ENCODE results near the gene PRKCA.
"Not testable (repeated sequence)": the region's sequence is repeated elsewhere in the genome, so short reads cannot be mapped to it uniquely, and the experiment has no call there.

The PRKCA gene

DNA sequence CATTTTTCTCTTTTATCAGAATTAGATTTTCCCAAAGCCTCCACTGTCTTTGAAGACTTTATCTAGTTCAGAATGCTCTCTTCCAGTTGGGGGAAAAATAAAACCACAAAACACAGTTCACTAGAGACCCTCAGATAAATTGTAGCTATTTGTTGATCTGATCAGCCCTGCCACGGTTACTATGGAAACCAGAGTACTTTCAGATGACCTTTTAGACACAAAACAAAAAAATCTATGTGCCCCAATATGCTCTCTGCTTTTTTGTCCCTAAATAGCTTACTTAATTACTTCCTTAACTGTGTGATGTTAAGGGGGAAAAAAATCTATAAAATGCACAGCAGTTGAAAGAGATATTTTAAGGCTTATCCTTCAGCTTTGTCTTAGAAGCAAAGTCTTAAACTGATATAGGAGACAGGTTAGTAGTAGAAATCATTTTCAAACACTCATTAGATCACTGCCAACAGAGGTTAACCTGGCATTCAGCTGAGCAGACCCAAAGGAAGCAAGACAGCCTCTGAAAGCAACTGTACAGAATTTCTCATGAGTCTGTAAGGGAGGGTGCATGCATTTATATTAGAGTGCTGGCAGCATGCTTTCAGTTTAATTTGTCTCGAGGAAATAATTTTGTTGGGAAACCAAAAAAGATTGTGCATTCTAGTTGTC is 402.6 kb downstream of the PRKCA start:
- no peak for DNase-seq

DNA sequence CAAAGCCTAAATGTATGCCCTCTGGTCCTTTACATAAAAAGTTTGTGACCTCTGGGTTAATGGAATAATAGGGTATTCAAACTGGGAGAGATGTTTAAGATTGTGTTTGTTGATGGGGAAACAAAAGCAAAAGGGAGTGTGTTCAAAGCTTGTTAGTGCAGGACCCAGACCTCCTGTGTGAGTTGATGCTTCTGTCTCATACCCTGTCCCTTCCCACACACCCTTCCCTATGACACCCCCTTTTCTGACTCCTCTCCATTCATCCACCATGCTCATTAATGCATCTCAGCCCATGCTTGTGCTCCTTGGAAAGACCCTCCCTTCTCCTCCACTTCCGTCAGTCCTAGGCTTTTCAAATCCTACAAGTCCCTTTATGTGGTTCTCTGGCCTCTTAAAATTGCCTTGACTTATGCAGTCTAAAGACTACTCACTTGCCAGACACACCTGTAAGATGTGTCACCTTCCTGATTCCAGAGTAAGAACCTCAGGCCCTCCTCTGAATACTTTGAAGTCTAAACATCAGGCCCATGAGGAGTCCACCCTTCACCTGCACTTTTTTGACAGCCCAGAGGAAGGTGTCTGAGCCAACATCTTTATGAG is 404.5 kb downstream of the PRKCA start:
- no peak for DNase-seq

GRCh38 chr17:66711401-66711800 is 409.0 kb downstream of the PRKCA start:
- DNase-seq = no peak

GRCh38 chr17:66711881-66712321 is 409.5 kb downstream of the PRKCA start:
- DNase-seq = no peak

- DNase-seq = no peak
Measured at GRCh38 chr17:66712453-66712852, 410.0 kb downstream of the PRKCA start.

GRCh38 chr17:66713021-66713532 is 410.7 kb downstream of the PRKCA start:
- DNase-seq = not testable (repeated sequence)

DNA sequence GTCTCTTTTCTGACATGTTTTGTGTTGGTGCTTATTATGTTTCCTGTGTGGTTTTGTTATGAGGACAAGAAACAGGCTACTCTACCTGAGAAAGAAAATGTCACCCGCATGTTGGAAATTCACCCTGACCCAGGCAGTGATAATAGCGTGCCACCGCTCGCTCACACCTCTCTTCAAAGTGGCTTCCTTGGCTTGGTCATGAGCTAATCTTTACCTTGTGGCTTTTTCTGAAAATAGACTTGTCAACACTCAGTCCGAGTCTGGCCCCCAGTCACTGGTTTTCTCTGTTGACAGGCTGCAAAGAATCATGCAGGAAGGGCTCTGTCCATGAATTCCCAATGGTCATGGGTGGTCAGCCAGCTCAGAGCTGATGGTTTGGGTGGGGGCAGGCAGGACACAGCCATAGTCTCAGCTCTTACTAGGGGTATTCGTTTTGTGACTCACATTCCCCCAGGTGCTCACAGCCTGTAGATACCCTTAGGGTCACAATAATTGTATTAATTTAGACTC is 411.2 kb downstream of the PRKCA start:
- no peak for DNase-seq

- no peak for DNase-seq
Measured at GRCh38 chr17:66714046-66715023, 411.9 kb downstream of the PRKCA start.

- DNase-seq = no peak
Measured at GRCh38 chr17:66715076-66715675, 412.8 kb downstream of the PRKCA start.

DNA sequence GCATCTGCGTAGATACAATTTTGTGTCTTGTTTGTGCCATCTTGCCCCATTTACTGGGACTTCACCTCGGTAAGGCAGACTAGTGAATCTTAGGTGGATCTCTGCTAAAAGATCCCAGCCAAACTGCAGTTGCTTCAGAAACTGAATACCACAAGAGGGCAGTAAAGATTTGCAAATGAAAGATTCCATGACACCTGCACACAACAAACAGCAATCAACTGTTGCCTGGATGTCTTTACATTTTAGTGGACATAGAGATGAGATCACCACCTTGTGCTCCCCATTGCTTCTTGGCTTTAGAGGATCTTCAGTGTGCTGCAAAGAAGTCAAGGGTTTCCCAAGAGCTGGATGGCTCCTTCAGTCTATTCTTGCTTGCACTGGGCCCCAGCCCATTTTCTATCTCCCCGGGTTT is 413.3 kb downstream of the PRKCA start:
- DNase-seq = no peak

- no peak for DNase-seq
Measured at GRCh38 chr17:66716236-66717026, 414.0 kb downstream of the PRKCA start.

- no peak for DNase-seq
Measured at GRCh38 chr17:66717641-66718058, 415.2 kb downstream of the PRKCA start.

DNA sequence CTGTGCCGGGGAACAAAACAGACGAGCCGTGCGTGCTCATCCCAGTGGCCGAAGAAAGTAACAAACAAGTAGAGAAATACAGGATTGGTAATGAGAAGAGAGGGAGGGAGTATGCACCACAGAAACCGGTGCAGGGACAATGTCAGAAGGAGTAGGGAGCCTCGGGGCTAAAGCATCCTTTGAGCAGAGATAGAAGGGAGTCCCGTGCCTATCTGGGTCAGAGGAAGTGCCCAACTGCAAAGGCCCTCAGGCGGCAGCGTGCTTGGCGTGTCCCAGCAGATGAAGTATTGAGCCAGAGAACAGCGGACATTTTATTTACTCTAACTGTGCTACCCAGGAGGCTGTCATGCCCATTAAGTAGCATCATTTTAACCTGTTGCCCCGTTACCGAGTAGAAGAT is 417.6 kb downstream of the PRKCA start:
- DNase-seq = no peak

DNA sequence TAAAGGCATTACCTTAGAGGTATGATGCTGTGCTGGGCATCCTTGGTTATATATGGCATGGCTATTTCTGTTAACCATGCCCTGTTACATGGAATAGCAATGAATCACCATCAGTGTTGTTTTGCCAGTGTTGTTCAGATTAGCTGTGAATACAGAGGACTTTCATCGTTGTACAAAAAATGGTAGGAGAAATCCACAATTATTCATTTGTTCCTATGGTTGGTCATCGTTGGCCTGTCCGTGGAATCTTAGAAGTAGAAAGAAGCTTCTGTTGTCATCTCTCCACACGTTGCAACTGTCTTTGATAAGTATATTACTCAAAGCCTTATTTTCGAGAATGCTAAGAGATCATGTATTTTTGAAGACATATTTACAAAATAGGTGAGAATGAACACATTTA is 418.2 kb downstream of the PRKCA start:
- no peak for DNase-seq

DNA sequence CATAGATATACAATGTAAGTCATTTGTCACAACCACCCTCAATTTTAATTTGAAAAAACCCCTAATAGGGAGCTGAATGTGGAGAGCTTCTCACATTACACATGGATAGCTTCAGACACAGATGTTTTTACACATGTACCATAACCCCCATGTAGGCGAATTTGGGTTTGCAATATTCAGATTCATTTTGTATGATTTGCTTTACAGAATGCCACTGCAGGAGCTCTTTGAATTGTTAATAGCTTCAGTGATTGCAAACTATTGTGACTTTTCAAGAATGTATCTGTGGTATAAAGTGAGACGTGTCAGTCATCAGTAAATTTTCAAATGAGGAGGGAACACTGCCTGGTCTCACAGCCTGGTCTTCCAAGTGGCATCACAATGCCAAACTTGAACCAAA is 419.9 kb downstream of the PRKCA start:
- no peak for DNase-seq

DNA sequence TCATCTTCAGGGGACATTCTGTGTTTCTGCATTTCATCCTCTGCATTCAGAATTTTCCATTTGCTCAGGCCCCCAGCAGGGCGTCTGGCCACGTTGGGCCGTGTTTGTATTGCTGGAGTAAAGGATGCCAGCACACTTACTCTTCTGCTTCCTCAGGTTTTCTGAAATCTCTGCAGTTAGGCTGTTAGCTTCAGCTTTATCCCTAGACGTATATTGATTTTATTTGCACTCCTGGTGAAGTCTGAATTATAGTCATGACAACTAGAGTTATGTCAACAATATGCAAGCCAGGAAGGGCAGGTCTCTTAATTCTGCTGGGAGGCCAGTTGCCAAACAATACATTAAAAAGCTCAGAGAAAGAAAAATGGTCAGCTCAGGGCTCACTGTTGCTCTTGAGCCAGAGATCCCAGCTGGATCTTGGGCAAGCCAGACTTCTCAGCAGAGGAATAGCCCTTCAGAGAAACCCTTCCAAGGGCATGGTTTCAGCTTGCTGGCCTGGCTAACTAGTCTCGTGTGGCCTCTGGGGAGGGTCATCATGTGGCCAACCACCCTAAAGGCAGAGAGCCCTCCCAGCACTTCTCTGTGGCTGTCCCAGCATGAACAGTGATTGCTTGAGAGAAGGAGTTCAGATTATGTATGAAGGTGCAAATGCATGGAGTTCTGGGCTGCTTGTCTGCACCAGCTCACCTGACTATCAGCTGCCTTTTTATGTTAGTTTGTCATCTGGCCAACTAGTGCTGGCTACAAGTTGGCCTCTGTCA is 422.3 kb downstream of the PRKCA start:
- no peak for DNase-seq

GRCh38 chr17:66725438-66725837 is 423.0 kb downstream of the PRKCA start:
- not testable (repeated sequence) for DNase-seq

- no peak for DNase-seq
Measured at GRCh38 chr17:66725956-66726355, 423.5 kb downstream of the PRKCA start.

GRCh38 chr17:66726371-66726770 is 424.0 kb downstream of the PRKCA start:
- DNase-seq = no peak

GRCh38 chr17:66726846-66727245 is 424.4 kb downstream of the PRKCA start:
- no peak for DNase-seq

Data from stimulated activated CD4-positive, alpha-beta T cell treated with anti-CD3 and anti-CD28 coated beads, Interleukin-15, amount 100 ng/mL, for 24 hours (primary cell).